Amniotic epithelial cell (primary cell): Measurements from ENCODE around the gene IKBKE.
A peak's percentile ranks its signal among the peaks of the same experiment; 100 is the strongest.

Source experiments
- DNase-seq: peaks from one replicate; pipeline ENCODE4 v3.0.0-alpha.2; 2010; ENCODE audit warnings: low read depth

Gene IKBKE

DNA sequence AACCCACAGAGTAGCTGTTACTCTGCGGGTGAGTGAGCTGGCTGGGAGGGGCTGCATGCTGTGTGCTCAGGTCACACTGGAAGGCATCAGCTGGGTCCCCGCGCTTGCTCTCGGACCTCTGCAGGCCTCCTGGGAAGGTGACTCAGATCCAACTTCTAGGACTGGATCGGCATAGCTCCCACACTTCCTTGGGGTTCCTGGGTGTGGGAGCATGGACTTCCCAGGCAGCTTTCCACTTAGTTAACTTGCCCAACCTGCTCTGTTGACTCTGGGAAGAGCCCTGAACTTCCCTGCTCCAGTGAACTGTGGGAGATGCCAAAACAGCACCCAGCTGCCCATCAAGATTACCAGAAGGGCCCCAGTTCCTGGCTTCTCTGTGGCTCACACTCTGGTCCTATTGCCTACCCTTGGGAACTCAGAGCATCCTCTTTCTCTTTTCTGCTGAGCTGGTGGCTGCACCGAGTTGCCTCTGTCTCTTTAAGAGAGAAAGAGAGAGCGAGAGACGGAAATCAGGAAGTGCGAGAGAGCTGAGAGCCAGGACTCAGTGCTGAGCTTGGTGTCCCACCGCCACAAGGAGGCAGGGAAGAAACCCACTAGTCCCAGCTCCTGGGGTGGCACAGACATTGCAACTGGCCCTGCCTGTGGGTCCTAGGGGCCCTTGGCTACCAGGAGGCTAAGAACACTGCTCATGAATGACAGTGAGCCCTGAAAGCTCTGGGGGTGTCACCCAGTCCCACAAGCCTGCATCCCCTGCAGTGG is at the start of gene IKBKE:
TSS of gene IKBKE (plus strand) at position 544 of the 759 bp plus-strand sequence. CDS start 2,752 bp downstream, outside the sequence.
- DNase-seq: peak; percentile 70

DNA sequence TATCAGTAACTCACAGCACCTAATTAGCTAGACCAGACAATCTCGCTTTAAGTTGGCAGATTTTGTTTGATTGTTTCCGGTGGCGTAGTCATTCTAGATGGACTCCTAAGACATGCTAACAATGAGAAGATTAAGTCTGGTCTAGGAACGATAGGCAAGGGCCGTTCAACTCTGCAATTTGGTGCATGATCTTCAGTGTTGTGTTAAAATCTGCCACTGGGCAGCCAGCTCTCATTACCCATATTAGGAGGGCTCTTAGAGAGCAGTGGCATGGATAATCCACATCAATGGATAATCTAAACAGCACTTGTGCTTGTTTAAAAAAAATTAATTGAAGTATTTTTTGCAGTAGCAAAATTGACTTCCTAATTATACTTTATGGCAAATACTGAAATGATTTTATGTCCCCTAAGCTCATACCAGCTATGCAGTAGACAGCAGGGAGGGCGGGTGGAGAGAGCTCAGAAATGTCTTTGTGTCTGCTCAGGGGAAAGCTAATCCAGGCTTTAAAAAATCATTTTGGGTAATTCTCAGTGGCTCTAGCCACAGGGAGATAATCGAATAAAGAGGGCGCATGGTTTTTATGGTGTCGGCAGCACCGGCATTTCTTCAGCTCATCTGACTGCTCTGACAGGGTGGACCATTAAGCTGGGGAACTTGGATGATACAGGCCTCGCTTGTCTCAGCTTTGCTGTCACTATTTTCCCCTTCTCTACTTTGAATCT is 48.5 kb upstream of the IKBKE start:
- no peak for DNase-seq

DNA sequence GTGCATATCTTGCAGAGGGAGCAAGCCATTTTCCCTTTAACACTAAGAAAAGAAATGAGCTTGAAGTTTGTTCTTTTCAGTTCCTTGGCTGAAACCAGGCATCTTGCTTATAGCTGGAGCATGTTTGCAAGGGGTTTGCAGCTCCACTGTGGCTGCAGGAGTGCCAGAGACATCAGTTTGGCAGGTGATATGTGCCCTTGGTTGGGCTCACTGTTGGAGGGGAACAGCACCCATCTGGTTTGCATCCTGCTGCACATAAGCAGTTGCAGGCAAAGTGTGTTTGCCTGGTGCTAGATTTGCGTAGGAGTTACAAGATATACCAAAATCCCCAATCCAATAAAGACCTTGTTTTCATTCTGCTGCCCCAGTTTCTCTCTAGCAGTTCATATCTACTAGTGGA is 47.8 kb upstream of the IKBKE start:
- DNase-seq: no peak

DNA sequence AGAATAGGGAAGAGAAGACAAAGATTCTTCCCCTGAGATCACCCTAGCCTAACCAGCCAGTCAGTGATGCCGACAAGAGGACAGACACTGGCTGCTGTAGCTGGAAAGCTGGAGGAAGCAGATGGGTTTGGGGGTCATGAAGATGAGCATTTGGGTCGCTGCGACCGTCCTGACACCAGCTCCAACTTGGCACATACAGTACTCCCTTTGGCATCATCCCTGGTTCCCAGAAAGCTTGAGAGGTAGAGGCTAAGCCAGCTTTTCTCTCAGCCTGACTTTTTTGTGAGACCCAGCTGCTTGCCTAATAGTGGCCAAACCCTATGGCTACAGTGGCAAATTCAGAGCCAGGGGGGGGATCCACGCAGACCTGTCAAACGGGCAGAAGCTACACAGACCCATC is 43.0 kb upstream of the IKBKE start:
- no peak for DNase-seq

DNA sequence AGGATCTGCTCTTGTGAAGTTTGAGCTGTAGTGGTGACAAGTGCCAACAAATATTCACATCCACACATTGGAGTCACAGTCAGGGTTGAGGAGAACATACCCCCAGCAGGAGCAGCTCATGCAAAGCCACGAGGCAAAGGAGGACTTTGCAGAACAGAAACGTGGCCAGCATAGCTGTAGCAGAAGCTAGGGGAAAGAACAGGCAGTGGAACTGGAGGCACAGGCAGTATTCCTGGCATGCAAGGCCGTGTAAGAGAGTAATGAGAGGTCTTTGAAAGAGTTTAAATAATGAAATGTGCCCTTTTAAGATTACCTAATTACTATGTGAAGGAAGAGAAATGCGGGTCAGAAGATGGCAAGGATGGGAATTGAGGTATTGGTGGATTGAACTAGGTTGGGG is 40.9 kb upstream of the IKBKE start:
- no peak for DNase-seq

DNA sequence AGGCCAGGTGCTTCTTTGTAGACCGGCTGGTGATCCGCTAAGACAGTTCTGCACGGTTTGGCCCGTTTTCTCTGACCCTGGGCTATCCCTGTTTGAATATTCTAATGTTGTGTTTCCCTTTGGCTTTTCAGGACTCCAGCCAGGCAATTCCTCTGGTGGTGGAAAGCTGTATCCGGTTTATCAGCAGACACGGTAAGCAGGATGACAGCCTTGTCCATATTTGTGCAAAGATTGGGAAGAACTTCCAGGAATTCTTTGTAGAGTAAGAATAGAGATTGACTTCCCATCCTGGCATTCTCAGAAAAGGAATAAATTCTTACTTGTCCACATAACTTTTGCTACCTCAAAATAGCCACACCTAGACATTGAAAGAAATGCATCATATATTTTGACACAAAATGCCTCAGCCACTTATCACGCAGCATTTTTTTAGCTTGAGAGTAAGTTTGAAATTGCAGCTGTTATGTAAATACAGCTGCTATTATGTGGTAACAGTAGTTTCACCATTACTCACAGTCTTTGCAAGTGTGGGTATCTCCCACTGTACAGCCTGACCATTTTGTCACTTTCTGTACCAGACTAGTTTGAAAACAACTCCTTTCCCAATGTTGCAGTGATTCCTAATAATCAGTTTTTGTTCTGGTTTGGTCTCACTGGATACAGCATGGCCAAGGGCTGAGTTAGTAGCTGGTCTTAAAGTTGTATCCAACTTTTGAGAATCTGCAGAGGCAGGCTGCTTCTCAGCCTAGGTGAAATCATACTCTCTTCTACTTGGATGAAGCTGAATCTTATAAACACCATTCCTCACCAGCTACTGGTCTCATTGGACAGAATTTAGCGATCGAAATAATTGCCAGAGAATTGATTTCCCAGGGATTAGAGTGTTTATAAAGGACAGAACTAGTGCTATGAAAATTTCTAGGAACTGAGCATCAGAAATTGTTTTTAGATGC is 40.0 kb upstream of the IKBKE start:
- DNase-seq: peak; percentile 93

DNA sequence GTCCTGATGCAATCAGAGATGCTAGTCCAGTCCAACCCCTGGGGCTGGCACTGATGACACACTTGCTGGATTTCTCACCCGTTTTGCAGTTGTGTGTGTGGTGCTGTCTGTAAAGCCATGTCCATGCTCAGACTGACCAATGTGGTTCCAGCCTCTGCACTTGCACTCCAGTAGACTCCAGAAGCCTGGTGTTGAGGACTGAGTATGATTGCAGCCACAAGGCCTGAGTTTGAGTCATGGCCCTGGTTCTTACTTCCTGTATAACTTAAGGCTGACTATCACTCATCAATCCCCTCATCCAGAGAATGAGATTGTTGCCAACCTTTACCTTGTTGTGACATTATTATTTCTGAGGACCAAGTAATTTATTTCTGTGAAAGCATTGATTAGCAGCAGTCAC is 34.8 kb upstream of the IKBKE start:
- peak; percentile 13 for DNase-seq

DNA sequence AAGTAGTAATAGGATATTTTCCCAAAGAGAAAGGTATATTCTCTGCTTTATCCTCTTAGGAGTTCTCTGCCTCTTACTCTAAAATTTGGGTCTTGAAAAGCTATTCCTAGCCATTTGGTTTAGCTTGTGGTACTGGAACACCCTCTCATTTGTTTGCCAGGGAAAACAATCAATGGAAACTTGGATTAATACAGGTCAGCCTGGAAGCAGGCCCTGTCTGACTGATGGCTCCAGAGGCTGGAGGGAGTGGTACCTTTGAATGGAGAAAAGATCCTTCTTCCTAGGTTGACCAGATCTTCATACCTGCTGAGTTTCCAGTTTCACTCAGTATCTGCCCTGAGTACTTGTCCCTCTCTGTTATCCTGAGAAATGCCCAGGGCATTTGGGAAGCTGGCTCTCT is 31.7 kb upstream of the IKBKE start:
- DNase-seq: no peak

DNA sequence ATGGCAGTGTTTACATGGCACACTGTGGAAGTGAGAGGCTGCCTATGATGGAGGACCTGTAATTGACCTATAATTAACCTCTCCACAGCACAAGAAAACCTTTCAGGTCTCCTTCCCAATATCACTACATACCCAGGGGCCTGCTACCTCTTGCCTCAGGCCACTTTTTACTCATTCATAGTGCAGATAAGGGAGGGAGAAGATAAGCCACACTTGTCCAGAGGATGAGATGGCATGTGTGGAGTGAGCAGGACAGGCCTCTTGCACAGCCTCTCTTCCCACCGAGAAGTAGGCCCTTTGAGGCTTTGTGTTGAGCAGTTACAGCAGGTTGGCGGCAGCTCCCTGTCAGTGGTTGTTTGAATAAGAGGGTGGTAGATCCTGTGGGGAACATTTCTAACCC is 31.1 kb upstream of the IKBKE start:
- DNase-seq: no peak

DNA sequence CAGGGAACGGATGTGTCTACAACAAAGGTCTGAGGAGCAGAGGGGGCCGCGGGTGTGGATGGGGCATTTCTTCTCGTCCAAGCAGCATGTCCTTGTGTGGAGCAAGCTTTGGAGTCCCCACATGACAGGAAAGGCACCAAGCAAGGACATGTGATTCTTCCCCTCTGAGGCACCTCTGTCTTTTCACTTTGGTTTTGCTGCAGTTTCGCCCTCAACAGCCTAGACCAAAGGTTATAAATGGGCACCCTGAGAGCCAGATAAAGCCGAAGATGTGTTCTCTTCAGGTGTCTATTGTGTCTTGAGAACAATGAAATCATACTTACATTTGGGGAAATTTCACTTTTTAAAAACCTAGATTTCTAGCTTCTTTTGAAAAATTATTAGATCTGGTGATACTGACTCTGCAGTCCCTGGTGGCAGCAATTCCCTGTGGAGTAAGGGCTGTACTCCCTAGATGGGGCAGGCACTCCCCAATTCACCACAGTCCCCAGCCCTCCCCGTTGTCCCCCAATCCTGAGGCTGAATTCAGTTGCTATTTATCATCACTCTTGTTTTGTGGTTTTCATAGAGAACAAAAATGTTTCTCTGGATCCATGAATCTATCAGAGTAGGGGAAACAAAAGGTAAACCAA is 28.8 kb upstream of the IKBKE start:
- no peak for DNase-seq

DNA sequence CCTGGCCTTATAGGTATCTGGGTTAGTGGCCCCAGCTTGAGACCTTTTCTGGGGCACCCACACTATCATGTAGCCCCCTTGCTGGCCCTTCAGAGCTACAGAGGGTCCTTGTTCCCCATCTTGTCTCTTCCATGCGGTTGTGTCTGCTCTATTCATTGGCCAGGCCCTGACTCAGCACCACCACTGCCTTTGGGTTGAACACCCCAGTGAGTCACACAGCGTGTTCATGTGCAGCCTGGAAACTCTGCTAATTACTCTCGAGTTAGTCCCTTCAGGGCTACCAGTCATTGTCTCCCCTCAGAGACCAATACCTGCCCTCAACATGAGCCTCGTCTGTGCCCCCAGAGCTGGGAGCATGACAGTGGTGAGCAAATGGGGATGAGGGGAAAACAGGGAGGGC is 28.2 kb upstream of the IKBKE start:
- DNase-seq: peak; percentile 38

DNA sequence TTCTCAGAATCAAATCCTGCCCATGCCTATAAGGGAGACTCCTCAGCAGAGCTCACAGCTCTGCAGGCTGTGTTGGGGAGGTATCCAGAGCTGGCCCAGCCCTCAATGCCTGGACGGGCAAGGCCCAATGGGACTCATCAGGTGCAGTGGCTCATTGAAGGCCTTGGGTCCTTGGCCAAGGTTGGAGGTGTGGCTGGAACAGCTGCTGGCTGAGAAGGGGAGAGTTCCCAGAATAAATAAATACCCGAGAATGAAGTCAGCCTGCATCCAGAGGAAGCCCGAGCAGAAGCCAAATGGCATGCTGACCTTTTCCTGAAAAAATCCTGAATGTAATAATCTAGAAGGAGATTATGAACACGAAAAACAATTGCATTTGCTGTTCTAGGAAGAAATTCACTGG is 25.2 kb upstream of the IKBKE start:
- no peak for DNase-seq

DNA sequence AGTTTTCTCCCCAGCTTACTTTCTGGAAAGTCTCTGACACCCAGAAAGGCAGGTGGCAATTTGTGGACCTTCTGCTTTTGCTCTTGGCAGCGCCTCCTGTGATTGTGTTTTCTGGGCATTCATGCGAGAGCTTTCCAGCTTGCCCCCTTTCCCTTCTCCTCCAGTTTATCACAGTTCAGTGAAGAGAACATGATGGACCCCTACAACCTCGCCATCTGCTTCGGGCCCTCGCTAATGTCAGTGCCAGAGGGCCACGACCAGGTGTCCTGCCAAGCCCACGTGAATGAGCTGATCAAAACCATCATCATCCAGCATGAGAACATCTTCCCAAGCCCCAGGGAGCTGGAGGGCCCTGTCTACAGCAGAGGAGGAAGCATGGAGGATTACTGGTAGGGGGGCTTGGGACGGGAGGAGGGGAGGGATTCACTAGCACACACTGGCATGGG is 24.3 kb upstream of the IKBKE start:
- DNase-seq: no peak

DNA sequence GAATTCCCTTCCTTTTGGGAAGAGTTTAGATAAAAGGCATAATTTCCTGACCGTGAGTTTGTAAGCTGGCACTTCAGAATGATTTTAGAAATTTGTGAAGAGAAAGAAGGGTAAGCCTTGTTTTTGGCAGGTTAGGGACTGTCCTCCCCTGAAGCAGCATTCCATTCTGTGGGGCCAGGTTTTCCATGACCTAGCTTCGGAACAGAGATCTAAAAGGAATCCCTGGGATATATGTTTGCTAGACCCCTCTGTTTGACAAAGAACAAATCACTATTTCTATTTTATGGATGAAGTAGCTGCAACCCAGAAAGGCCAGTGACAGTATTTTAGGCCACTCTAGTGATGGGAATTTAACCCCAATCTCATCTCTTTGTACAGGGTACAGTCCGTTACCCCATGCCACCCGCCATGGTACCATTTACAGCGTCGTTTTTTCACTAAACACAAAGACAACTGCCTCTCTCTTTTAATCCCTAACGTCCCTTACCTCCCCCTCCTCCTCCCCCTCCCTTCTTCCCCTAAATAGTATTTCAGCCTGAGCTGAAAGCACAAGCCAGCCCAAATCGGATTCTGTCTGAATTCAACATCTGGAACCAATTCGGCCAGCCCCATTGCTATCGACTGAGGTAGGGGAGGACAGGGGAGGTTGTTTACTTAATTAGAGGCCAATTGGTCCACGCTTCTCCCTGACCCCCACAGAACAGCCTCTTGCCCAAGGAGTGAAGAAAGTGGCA is 23.4 kb upstream of the IKBKE start:
- DNase-seq: no peak

DNA sequence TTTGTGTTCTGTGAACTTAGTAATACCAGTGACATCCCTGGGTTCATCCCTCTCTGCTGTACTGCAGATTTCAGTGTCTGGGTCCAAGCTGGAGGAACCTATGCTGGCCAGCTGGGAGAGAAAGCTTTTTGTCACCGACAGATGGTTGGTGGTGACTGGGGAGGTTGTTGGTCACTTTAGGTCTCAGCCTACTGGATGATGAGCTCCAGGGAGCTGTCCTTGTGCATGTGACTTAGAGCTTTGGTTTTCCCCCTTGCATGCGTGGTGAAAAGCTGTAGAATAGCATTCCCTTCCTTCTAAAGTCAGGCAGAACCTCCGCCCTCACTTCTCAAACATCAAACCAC is 22.9 kb upstream of the IKBKE start:
- DNase-seq: no peak

DNA sequence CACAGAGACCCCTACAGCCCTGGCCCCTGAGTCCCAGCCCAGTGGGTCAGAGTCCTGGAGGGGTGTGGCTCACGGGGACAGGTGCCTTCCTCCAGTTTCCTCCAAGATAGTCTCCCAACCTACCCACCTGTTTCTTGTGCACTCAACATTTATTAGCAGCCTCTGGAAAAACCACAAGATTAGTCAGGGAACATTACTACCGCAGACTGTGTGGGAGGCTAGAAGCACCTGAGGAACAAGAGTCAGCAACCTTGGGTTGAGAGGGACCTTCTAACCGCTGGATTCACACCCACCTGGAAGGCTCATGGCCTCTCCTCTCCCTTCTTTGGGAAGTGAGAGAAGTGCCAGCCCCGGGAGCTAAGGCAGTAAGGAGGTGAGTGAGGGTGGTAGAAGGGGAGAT is 22.5 kb upstream of the IKBKE start:
- peak; percentile 67 for DNase-seq

DNA sequence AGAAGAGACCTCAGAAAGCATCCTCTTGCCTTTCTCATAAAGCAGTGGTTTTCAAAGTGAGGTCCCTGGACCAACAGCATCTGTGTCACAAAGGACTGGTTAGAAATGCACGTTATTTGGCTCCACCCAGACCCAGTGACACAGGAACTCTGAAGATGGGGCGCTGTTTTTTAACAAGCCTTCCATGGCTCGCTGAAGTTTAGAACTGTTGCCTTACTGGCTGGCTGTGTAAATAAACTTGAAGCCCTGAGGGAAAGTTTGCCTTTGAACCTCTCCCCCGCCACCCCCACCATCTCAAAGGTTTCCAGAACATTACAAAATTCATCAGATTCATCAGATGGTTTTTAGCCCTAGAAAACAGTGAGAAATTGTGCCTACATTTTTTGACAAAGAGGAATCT is 21.8 kb upstream of the IKBKE start:
- DNase-seq: no peak

DNA sequence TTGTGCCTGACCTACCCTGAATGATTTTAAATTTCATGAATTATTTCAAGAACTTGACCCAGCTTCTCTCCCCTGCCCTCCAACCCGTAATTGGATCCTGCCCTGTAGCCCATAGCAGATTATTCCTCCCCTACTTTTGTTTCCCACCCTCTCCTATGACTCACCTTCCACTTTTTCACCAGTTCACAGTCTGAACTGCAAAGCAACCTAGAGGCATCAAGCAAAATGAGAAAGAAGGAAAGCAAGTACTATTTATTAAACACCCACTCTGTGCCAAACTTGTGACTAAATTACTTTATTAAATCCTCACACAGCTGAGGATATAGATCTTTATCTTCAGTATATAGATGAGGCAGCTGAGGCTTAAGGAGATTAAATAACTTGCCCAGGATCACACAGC is 20.7 kb upstream of the IKBKE start:
- DNase-seq: peak; percentile 14

DNA sequence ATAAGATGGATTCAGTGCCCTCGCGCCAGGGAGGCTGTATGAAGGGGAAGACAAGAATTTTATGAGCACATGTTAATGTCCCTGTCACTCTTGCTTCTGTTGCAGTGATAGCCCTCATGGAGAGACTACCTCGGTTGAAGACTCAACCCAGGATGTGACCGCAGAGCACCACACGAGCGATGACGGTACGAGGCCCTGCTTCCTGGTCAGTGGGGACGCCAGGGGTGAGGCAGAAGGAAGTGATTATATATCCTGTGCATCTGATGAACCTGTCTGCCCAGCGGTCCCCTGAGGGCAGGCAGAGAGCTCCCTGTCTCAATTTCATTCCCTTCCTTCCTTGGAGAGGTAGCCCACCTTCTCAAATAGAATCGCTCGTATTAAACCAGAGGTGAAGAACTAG is 20.0 kb upstream of the IKBKE start:
- DNase-seq: no peak

DNA sequence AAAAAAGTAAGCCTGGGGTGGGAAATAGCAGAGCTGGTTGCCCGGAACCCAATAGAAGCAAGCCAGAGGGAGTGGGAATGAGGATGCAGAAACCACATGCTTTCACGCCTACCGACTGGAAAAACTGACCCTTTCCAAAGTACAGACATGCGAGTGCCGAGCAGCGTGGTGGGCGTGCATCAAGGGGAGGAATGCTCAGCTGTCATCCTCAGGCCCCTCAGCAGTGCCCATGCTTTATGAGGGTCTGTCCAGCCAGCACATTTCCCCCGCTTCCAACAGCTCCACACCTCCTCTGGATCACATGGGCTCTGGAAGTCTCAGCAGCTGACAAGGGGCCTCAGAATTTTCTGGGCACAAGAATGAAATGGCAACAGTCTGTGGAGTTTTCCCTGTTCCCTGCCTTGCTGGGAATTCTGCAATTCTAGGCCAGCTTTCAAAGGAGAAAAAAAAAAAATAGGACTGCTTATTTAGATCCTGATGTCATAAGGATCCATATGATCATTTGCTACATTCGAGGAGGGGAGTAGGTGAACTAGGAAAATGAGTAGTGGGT is 19.1 kb upstream of the IKBKE start:
- DNase-seq: no peak

DNA sequence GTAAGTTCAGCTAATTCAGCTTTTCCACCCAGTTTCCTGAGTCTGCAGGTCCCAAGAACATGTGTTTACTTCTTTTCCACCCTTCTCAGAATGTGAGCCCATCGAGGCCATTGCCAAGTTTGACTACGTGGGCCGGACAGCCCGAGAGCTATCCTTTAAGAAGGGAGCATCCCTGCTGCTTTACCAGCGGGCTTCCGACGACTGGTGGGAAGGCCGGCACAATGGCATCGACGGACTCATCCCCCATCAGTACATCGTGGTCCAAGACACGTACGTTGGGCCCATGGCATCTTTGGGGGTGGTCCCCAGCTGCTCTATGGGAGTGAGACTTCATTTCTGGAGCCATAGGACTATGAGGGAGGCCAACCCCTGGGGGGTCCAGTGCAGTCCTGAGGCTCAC is 17.2 kb upstream of the IKBKE start:
- no peak for DNase-seq
